Activated CD4-positive, alpha-beta T cell treated with anti-CD3 and anti-CD28 coated beads for 48 hours (primary cell): ENCODE data around the gene LMBR1.
"Not testable (repeated sequence)": the region's sequence is repeated elsewhere in the genome, so short reads cannot be mapped to it uniquely, and the experiment has no call there.

Experiments used
- DNase-seq: peaks from one replicate; pipeline ENCODE4 v3.0.0-alpha.2; 2020

LMBR1 gene

DNA sequence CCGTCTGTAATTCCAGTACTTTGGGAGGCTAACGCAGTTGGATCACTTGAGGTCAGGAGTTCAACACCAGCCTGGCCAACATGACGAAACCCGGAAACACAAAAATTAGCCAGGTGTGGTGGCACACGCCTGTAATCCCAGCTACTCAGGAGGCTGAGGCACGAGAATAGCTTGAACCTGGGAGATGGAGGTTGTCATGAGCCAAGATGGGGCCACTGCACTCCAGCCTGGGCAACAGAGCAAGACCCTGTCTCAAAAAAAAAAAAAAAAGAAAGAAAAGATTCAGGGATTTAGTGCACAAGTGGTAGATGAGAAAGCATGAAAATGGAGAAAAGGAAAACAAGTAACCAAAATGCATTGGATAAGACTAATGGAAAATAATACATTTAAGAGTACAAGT is 49.4 kb downstream of the LMBR1 start:
- DNase-seq: not testable (repeated sequence)

DNA sequence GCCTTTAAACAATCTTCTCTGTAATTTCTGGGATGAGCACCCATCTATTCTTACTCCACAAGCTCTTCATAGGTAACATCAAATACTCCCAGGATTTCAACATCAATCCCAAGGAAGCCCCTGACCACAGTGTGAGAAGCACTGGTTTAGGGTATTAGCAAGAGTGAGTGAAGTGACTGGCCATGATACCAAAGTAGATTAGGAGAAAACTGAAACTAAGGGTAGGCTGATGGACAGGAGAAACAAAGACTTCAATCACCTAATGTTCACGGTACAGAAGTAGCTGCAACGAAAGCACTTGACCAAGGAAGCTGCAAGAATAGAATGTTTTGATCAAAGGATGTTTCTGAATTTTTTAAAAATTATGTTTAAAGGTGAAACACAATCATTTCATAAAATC is 49.8 kb downstream of the LMBR1 start:
- no peak for DNase-seq

GRCh38 chr7:156842740-156843140 is 50.2 kb downstream of the LMBR1 start:
- no peak for DNase-seq

- no peak for DNase-seq
Observed at GRCh38 chr7:156842317-156842716, 50.7 kb downstream of the LMBR1 start.

GRCh38 chr7:156841497-156841896 is 51.5 kb downstream of the LMBR1 start:
- DNase-seq: no peak

GRCh38 chr7:156840134-156840533 is 52.8 kb downstream of the LMBR1 start:
- no peak for DNase-seq

GRCh38 chr7:156836443-156836842 is 56.5 kb downstream of the LMBR1 start:
- DNase-seq: no peak

DNA sequence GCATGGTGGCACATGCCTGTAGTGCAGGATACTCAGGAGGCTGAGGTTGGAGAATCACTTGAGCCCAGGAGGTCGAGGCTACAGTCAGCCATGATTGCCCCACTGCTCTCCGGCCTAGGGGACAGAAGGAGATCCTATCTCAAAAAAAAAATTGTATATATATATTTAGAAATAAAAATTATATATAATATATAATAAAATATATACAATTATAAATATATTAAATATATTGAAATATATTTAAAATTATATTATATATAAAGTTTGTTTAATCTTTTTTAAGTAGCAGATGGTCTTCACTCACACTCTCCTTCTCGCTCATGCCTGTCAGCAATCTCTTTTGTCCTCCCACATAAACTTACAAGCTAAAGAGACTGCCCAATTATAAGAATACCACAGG is 58.5 kb downstream of the LMBR1 start:
- no peak for DNase-seq

GRCh38 chr7:156833312-156833711 is 59.7 kb downstream of the LMBR1 start:
- DNase-seq: no peak

DNA sequence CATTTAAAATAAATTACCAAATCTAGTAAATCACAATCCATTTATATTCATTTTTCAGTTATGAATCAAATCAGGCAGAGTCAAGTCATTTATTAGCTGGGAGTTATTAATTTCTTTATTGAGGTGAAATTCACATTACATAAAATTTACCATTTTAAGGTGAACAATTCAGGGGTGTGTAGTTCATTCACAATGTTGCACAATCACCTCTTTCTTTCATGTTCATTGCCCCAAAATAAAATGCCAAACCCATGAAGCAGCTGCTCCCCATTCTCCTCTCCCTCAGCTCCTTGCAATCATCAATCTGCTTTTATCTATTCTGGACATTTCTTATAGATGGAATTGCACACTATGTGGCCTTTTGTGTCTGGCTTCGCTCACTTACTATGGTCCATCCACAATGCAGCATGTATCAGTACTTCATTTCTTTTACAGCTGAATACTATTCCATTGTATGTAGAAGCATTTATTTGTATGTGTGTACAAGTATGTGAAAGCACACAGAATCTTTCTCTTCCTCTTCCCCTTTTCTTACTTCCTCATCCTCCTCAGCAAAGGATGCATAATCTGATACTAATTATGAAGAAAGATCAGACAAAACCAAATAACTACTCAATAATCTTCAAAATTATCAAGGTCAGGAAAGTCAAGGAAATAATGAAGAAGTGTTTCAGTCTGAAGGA is 60.6 kb downstream of the LMBR1 start:
- no peak for DNase-seq

DNA sequence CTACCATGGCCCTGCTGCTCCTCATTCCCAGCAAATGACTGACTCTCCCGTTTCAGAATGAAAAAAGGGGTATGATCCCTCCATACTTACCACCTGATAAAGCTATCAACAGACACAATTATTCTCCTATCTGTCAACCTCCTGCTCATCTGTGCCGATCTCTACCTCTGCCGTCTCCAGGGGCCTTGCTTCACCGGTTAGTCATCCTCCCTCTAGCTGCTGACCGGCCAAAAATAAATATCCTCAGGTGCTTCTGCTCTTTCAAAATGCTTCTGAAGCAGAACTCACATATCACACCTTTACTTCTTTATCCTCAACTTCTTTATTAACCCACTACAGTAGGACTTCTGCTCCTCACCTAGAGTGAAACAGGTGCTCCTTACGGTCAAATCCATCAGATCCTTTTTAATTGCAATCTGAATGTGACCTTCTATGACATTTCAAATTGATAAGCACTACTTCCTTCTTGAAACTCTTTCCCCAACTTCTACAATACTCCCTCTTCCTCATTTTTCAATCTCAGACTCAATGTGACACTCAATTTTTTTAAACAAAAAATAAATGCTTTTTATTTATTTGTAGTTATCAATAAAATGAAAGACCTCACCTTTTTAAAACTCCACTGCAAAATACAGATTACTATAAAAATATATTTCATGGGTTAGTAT is 63.2 kb downstream of the LMBR1 start:
- no peak for DNase-seq

- DNase-seq: no peak
Observed at GRCh38 chr7:156827587-156828203, 65.3 kb downstream of the LMBR1 start.

GRCh38 chr7:156823435-156823834 is 69.5 kb downstream of the LMBR1 start:
- no peak for DNase-seq

DNA sequence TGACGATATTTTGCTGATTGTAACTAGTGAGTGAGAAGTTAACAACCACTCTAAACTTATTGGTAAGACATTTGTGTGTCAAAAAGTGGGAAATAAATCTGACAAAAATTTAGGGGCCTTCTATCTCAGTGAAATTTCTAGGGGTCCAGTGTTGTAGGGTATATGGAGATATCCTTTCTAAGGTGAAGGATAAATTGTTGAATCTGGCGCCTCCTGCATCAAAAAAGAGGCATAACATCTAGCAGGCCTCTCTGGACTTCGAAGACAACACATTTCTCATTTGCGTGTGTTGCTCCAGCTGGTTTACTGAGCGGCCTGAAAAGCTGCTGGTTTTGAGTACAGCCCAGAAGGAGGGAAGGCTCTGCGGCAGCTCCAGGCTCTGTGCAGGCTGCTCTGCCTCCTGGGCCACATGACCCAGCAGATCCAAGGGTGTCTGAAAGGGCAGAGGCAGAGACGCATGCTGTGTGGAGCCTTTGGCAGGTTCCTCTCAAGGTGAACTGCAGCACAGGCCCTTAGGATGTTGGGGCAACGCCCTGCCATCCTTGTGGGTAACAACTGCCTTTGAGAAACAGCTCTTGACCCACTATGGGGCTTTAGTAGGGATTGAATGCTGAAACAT is 72.4 kb downstream of the LMBR1 start:
- no peak for DNase-seq

DNA sequence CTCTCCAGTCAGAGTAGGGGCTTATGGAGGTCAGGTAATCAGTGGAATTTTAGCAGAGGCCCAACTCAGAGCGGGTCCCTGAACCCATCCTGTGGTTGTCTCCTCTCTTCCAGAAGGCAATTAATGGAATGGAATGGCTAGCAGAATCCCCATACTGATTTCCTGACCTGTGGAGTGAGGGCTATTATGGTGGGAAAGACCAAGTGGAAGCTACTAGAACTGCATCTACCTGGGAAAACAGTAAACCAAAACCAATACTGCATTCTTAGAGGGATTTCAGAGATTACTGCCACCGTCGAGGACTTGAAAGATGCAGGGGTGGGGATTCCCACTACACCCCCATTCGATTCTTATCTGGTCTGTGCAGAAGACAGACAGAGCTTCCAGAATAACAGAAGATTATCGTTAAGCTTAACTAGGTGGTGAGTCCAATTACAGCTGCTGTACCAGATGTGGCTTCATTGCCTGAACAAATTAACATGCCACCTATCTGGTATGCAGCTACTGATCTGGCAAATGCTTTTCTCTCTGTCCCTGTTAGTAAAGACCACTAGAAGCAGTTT is 73.2 kb downstream of the LMBR1 start:
- DNase-seq: no peak

- no peak for DNase-seq
Observed at GRCh38 chr7:156818133-156818532, 74.8 kb downstream of the LMBR1 start.

DNA sequence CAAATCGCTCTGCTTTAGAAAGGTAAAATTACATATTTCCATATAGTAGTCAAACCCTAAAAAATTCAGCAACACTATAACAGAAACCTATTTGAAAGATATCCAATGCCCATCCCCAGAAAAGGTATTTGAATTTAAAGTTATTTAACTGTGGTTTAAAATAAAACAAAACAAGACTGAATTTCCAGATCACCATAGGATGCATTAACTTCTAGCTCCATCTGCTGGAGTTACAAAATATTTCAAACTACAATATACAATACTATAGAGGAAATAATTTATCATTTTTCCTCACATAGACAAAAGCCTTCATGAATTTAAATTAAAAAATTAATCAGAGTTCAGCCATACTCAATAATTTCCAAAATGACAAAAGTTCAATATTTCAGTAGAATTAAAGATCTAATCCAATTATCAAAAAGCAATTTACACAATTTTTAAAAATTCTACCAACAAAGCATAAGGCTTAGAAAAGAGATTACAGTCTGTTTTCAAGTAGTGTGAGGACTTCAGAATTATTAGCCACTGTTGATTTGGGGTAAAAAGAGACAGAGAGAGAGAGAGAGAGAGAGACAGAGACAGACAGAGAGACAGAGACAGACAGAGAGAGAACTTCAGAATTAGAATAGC is 75.9 kb downstream of the LMBR1 start:
- DNase-seq: no peak

- no peak for DNase-seq
Observed at GRCh38 chr7:156811706-156812105, 81.3 kb downstream of the LMBR1 start.

DNA sequence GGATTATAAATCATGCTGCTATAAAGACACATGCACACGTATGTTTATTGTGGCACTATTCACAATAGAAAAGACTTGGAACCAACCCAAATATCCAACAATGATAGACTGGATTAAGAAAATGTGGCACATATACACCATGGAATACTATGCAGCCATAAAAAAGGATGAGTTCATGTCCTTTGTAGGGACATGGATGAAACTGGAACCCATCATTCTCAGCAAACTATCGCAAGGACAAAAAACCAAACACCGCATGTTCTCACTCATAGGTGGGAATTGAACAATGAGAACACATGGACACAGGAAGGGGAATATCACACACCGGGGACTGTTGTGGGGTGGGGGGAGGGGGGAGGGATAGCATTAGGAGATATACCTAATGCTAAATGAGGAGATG is 89.3 kb downstream of the LMBR1 start:
- not testable (repeated sequence) for DNase-seq

GRCh38 chr7:156802214-156802613 is 90.8 kb downstream of the LMBR1 start:
- no peak for DNase-seq

- no peak for DNase-seq
Observed at GRCh38 chr7:156795415-156795814, 97.6 kb downstream of the LMBR1 start.

DNA sequence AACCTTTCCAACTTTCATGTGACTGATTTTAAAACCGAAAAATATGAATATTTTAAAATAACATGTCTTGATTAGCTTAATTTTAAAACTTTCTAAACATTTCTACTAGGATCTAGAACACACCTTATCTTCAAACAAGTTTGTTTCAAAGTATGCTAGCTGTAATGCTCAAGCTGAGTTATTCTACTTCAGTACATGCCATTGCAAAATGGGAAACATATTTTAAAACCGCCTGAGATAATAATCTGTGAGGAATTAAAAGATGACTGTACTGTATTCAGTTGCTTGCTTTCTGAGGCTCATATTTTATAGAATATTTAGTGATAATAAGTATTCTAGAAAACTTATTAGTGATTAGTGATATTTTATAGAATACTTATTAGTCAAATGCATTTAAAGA is 99.6 kb downstream of the LMBR1 start:
- no peak for DNase-seq

- no peak for DNase-seq
Observed at GRCh38 chr7:156792611-156793010, 100.4 kb downstream of the LMBR1 start.
